OCI-LY1 (cell line): ENCODE measurements around the gene NME3.

ENCODE experiments used
- H2AFZ ChIP-seq: fragments of 200-600 bp; sonication (generic), shearing (Covaris generic); 2 replicates; pipeline ENCODE4 v1.6.0; 2014; ENCODE audit warnings: antibody characterized with exemption, mild to moderate bottlenecking, low read length
- H3F3A ChIP-seq: fragments of 200-600 bp; sonication (generic), shearing (Covaris generic); 2 replicates; pipeline ENCODE4 v1.6.0; 2014; ENCODE audit warnings: mild to moderate bottlenecking, antibody characterized with exemption, low read length, moderate library complexity; ENCODE audit not compliant: insufficient read depth
- H3K27ac ChIP-seq: fragments of 200-600 bp; sonication (generic); 2 replicates; pipeline ENCODE4 v1.5.1; 2014; ENCODE audit warnings: low read length, mixed run types, mild to moderate bottlenecking, low read depth; ENCODE audit not compliant: poor library complexity, severe bottlenecking
- H3K27me3 ChIP-seq: fragments of 200-600 bp; sonication (generic); 2 replicates; pipeline ENCODE4 v1.6.0; 2014; ENCODE audit warnings: antibody characterized with exemption, mild to moderate bottlenecking, low read length, moderate library complexity; ENCODE audit not compliant: insufficient read depth
- H3K36me3 ChIP-seq: fragments of 200-600 bp; sonication (generic); 2 replicates; pipeline ENCODE4 v1.6.1; 2014; ENCODE audit warnings: mild to moderate bottlenecking, antibody characterized with exemption, low read length, moderate library complexity, mixed read lengths; ENCODE audit not compliant: insufficient read depth
- H3K4me1 ChIP-seq: fragments of 200-600 bp; sonication (generic); 2 replicates; pipeline ENCODE4 v1.5.1; 2014; ENCODE audit warnings: mild to moderate bottlenecking, low read length, moderate library complexity; ENCODE audit not compliant: insufficient read depth, severe bottlenecking
- H3K4me2 ChIP-seq: fragments of 200-600 bp; sonication (generic), shearing (Covaris generic); 2 replicates; pipeline ENCODE4 v1.6.1; 2014; ENCODE audit warnings: low read length
- H3K4me3 ChIP-seq: fragments of 200-600 bp; sonication (generic); 2 replicates; pipeline ENCODE4 v1.5.1; 2014; ENCODE audit warnings: low read length, low read depth, mild to moderate bottlenecking, mixed read lengths; ENCODE audit not compliant: poor library complexity, severe bottlenecking
- H3K79me2 ChIP-seq: fragments of 200-600 bp; shearing (Covaris generic); 2 replicates; pipeline ENCODE4 v1.6.1; 2016; ENCODE audit warnings: mixed run types, low read length, mixed read lengths; ENCODE audit not compliant: insufficient read depth
- H3K9ac ChIP-seq: fragments of 200-600 bp; sonication (generic), shearing (Covaris generic); 2 replicates; pipeline ENCODE4 v1.6.1; 2014; ENCODE audit warnings: mild to moderate bottlenecking, low read length, mixed read lengths
- H3K9me2 ChIP-seq: fragments of 200-600 bp; sonication (generic), shearing (Covaris generic); 2 replicates; pipeline ENCODE4 v1.6.1; 2014; ENCODE audit warnings: low read depth, mild to moderate bottlenecking, low read length, mixed read lengths
- H3K9me3 ChIP-seq: fragments of 200-600 bp; shearing (Covaris generic); 2 replicates; pipeline ENCODE4 v1.6.1; 2014; ENCODE audit warnings: low read length, mixed read lengths
- H4K20me1 ChIP-seq: fragments of 200-600 bp; sonication (generic), shearing (Covaris generic); 2 replicates; pipeline ENCODE4 v1.6.0; 2016; ENCODE audit warnings: mild to moderate bottlenecking, low read length; ENCODE audit not compliant: insufficient read depth
- CTCF ChIP-seq: fragments of 200-600 bp; sonication (generic), shearing (Covaris generic); IDR thresholded peaks from 2 replicates; pipeline ENCODE4 v1.5.1; 2017; ENCODE audit warnings: mild to moderate bottlenecking, antibody characterized with exemption, low read length, moderate library complexity, mixed read lengths
- EZH2 ChIP-seq: fragments of 200-600 bp; sonication (generic), shearing (Covaris generic); IDR thresholded peaks from 2 replicates; pipeline ENCODE4 v1.8.0; 2017; ENCODE audit warnings: borderline replicate concordance, mixed run types, mild to moderate bottlenecking, antibody characterized with exemption, low read length, moderate library complexity, mixed read lengths

Gene NME3

GRCh38 chr16:1773703-1774447 is 2.5 kb upstream of the NME3 start:
- H4K20me1 ChIP-seq: no peaks in the 10 kb centered on the region
- H3K9ac ChIP-seq: peak overlapping the region; percentile 88
- peak overlapping the region; percentile 91 for H3K4me2 ChIP-seq
- no peaks in the 10 kb centered on the region for H3K9me3 ChIP-seq
- peak overlapping the region; percentile 85 for H3K4me3 ChIP-seq
- H3K79me2 ChIP-seq: 0 out of 2 replicates have a peak, but pooled peaks cover 3% of the 10 kb centered on the region
- peaks cover 22% of the 10 kb centered on the region for H3K4me1 ChIP-seq
- no peaks in the 10 kb centered on the region for H3F3A ChIP-seq
- H2AFZ ChIP-seq: no peak overlapping the region
- TF ChIP-seq EZH2 (no peak), CTCF (no peak; the same call in 1 of the 2 replicates)
- H3K27me3 ChIP-seq: no peaks in the 10 kb centered on the region
- H3K27ac ChIP-seq: no peak overlapping the region
- peaks cover 44% of the 10 kb centered on the region for H3K36me3 ChIP-seq
- no peaks in the 10 kb centered on the region for H3K9me2 ChIP-seq

GRCh38 chr16:1772908-1773702 is 1.8 kb upstream of the NME3 start, which contains the start of gene MRPS34:
Gene MRPS34 (minus strand): TSS chr16:1773134. CDS start chr16:1773119, 15 bp downstream.
- Histone ChIP-seq H2AFZ (no peak within 1 kb of the TSS), H3K27me3 (no peaks in the 10 kb centered on the region), H3K9me3 (no peaks in the 10 kb centered on the region), H3F3A (no peaks in the 10 kb centered on the region), H3K9ac (peak within 1 kb of the TSS; percentile 88), H3K4me3 (peak within 1 kb of the TSS; percentile 85), H3K4me1 (peaks cover 22% of the 10 kb centered on the region), H3K9me2 (no peaks in the 10 kb centered on the region), H3K36me3 (peaks cover 43% of the 10 kb centered on the region), H3K27ac (peak within 1 kb of the TSS; percentile 83), H3K4me2 (peak within 1 kb of the TSS; percentile 91), H3K79me2 (0 out of 2 replicates have a peak, but pooled peaks cover 3% of the 10 kb centered on the region), H4K20me1 (no peaks in the 10 kb centered on the region)
- peak; percentile 83 for TF ChIP-seq CTCF
- TF ChIP-seq EZH2: no peak

- Histone ChIP-seq H3K9me2 (no peaks in the 10 kb centered on the region), H3K9me3 (no peaks in the 10 kb centered on the region), H2AFZ (no peak within 1 kb of the TSS)
Measured at GRCh38 chr16:1772362-1772907, 1.1 kb upstream of the NME3 start, which contains the start of gene EME2. Gene EME2 (plus strand): TSS chr16:1772810. CDS start chr16:1773228, 418 bp downstream.

More at GRCh38 chr16:1772362-1772907, 1.1 kb upstream of the NME3 start, which contains the start of gene EME2:
- H3K4me3 ChIP-seq: peak within 1 kb of the TSS; percentile 85
- H3K36me3 ChIP-seq: peaks cover 43% of the 10 kb centered on the region
- no peaks in the 10 kb centered on the region for H3F3A ChIP-seq
- 0 out of 2 replicates have a peak, but pooled peaks cover 3% of the 10 kb centered on the region for H3K79me2 ChIP-seq
- H4K20me1 ChIP-seq: no peaks in the 10 kb centered on the region
- H3K27me3 ChIP-seq: no peaks in the 10 kb centered on the region
- peak within 1 kb of the TSS; percentile 88 for H3K9ac ChIP-seq
- TF ChIP-seq CTCF: no peak
- TF ChIP-seq EZH2: no peak
- peak within 1 kb of the TSS; percentile 83 for H3K27ac ChIP-seq
- peaks cover 22% of the 10 kb centered on the region for H3K4me1 ChIP-seq
- H3K4me2 ChIP-seq: peak within 1 kb of the TSS; percentile 91
